Gastrocnemius medialis (tissue), 4 donors: Measurements from ENCODE around the gene ZNF341. TPM values are rescaled to one million over a fixed set of nuclear protein-coding genes. Genes with fewer than 3 reads are reported as not detected.
A peak's percentile ranks its signal among the peaks of the same experiment; 100 is the strongest.
"Not testable (repeated sequence)": the region's sequence is repeated elsewhere in the genome, so short reads cannot be mapped to it uniquely, and the experiment has no call there.

Experiments
- ATAC-seq, 2 donors: fragments of 150-250 bp; one replicate each; pipeline ENCODE4 v1.9.1; 2016
- DNase-seq, 2 donors: peaks; one replicate each; pipeline ENCODE4 v3.0.0-alpha.2; 2019
- H3K27ac ChIP-seq, 4 donors: fragments of 200-600 bp; sonication (generic); 1 replicate in 1 of 4; 2 replicates in 3 of 4; pipeline ENCODE4 v1.5.1; 2016 to 2018; ENCODE audit warnings: mild to moderate bottlenecking in 2 of 4, moderate library complexity in 1 of 4
- H3K27me3 ChIP-seq, 3 donors: fragments of 200-600 bp; sonication (generic) in 2 of 3; 1 replicate in 1 of 3; 2 replicates in 2 of 3; pipeline versions ENCODE4 v1.5.1 to v1.6.0; 2016 to 2019; ENCODE audit warnings: mild to moderate bottlenecking in 1 of 3, moderate library complexity in 1 of 3
- H3K36me3 ChIP-seq, 2 donors: fragments of 200-600 bp; sonication (generic) in 1 of 2; one replicate each; pipeline ENCODE4 v1.5.1; 2017 to 2018
- H3K4me1 ChIP-seq, 2 donors: fragments of 200-600 bp; sonication (generic) in 1 of 2; one replicate each; pipeline ENCODE4 v1.5.1; 2016 to 2017; ENCODE audit warnings: mild to moderate bottlenecking in 2 of 2
- H3K4me3 ChIP-seq, 4 donors: fragments of 200-600 bp; sonication (generic) in 3 of 4; 1 replicate in 1 of 4; 2 replicates in 3 of 4; pipeline ENCODE4 v1.5.1; 2016 to 2019; ENCODE audit warnings: mild to moderate bottlenecking in 2 of 4
- H3K9me3 ChIP-seq, 3 donors: fragments of 200-600 bp; sonication (generic) in 2 of 3; 1 replicate in 1 of 3; 2 replicates in 2 of 3; pipeline ENCODE4 v1.5.1; 2016 to 2019
- POLR2A ChIP-seq, 2 donors: fragments of 450-650 bp; IDR thresholded peaks; one replicate each; pipeline ENCODE4 v1.6.1; 2017; ENCODE audit warnings: antibody characterized with exemption in 2 of 2, mild to moderate bottlenecking in 2 of 2, moderate library complexity in 2 of 2
- in situ Hi-C, 4 donors: fragments of 200-750 bp; cut with MboI; loops; one replicate each; pipeline versions ENCODE4 v1.15.0 to v1.8.0; 2017; ENCODE audit warnings: low sequenced_read_pairs in 4 of 4
- intact Hi-C: fragments of 100-400 bp; cut with DNase I; formaldehyde crosslinking; loops from one replicate; pipeline ENCODE4 v1.15.1; 2023; ENCODE audit warnings: low total_unique reads
- total RNA-seq, 4 donors: library from RNA; depleted of rRNA; stranded (reverse); fragments of >200 nt; gene quantifications; one replicate each; pipeline versions ENCODE4 v1.1.0 to v1.2.3, GENCODE V29; 2016
- TF ChIP-seq, protein P1 (sequence below), 5 experiments: fragments of 450-650 bp in 3 of 5; fragments of 200-600 bp in 2 of 5; sonication (generic) in 2 of 5; IDR thresholded peaks in 4 of 5; conservative IDR thresholded peaks in 1 of 5; 1 replicate in 4 of 5; 2 replicates in 1 of 5; pipeline ENCODE4 v1.5.1; 2016 to 2019; ENCODE audit warnings: antibody characterized with exemption in 5 of 5, mild to moderate bottlenecking in 3 of 5, moderate library complexity in 3 of 5

Gene ZNF341
- total RNA-seq, 4 donors from 2014 or later: 1.8 to 4.6 (median 2.6) TPM

GRCh38 chr20:33791021-33791420 lies 59.2 kb downstream of the ZNF341 start:
- H3K36me3 ChIP-seq: no peaks in the 10 kb centered on the region
- in situ Hi-C loops: no loop called here
- no peak for ATAC-seq
- H3K27me3 ChIP-seq: no peaks in the 10 kb centered on the region
- H3K27ac ChIP-seq: peak overlapping the region in 1 of 4 donors; percentile 65
- intact Hi-C loops: loop anchor here (5.0 kb wide), 2 partner anchors 71 to 276 kb away; no protein-coding TSS in a partner anchor
- no peak for DNase-seq
- H3K4me3 ChIP-seq: no peak overlapping the region
- no peak for TF ChIP-seq POLR2A (IDR thresholded peaks at IDR 0.05)
- TF ChIP-seq, protein P1, sequence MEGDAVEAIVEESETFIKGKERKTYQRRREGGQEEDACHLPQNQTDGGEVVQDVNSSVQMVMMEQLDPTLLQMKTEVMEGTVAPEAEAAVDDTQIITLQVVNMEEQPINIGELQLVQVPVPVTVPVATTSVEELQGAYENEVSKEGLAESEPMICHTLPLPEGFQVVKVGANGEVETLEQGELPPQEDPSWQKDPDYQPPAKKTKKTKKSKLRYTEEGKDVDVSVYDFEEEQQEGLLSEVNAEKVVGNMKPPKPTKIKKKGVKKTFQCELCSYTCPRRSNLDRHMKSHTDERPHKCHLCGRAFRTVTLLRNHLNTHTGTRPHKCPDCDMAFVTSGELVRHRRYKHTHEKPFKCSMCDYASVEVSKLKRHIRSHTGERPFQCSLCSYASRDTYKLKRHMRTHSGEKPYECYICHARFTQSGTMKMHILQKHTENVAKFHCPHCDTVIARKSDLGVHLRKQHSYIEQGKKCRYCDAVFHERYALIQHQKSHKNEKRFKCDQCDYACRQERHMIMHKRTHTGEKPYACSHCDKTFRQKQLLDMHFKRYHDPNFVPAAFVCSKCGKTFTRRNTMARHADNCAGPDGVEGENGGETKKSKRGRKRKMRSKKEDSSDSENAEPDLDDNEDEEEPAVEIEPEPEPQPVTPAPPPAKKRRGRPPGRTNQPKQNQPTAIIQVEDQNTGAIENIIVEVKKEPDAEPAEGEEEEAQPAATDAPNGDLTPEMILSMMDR (IDR thresholded peaks at IDR 0.05 in 4 of 5, conservative IDR thresholded peaks at IDR 0.05 in 1 of 5): no peak
- peaks cover 13 to 29% of the 10 kb centered on the region in 2 donors for H3K4me1 ChIP-seq
- H3K9me3 ChIP-seq: no peaks in the 10 kb centered on the region

DNA sequence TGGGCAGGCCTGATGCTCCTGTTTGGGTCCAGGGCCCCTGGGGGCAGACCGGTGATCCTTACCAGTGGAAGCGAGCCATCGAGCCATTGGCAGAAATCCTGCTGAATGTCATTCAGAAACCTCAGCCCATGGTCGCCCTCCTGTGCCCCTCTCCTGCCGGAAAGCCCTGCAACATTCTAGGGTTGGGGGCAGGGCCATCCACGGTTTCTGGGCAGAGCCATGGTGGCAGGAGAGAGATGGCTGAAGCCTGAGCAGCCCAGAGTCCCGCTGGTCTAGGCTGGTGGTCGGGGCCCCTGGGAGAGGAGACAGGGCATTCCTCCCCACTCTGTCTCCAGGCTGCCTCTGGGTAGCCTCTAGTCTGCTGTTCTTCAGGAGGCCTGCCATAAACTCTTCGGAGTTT lies 59.7 kb downstream of the ZNF341 start:
- H3K27me3 ChIP-seq: no peaks in the 10 kb centered on the region
- no peak for DNase-seq
- H3K27ac ChIP-seq: no peak overlapping the region
- H3K4me1 ChIP-seq: peaks cover 13 to 29% of the 10 kb centered on the region in 2 donors
- TF ChIP-seq, protein P1 (IDR thresholded peaks at IDR 0.05 in 4 of 5, conservative IDR thresholded peaks at IDR 0.05 in 1 of 5): no peak
- no peak for TF ChIP-seq POLR2A (IDR thresholded peaks at IDR 0.05)
- ATAC-seq: no peak
- in situ Hi-C loops: no loop called here
- H3K9me3 ChIP-seq: no peaks in the 10 kb centered on the region
- no peaks in the 10 kb centered on the region for H3K36me3 ChIP-seq
- intact Hi-C loops: loop anchor here (5.0 kb wide), 2 partner anchors 71 to 276 kb away; no protein-coding TSS in a partner anchor
- H3K4me3 ChIP-seq: no peak overlapping the region

DNA sequence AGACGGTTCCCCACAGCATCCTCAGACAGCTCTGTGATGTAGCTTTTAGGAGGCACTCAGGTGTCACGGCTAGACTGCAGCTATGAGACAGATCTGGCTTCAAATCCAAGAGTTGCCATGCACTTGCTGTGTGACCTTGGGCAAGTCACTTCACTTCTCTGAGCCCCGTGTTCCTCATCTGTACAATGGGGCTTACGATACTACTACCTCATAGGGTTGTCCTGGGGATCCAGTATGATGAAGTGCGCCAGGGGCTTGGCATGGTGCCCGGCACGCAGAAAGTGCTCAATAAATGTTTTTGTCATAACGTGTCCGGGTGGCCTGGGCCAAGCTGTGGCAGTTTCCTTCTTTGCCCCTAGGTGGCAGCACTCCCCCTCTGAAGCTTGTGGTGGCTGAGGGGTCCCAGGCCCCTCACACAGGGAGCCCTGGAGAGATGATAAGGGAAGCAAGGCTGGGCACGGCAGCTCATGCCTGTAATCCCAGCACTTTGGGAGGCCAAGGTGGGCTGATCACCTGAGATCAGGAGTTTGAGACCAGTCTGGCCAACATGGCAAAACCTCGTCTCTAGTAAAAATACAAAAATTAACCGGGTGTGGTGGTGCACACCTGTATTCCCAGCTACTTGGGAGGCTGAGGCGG lies 60.3 kb downstream of the ZNF341 start:
- Histone ChIP-seq H3K9me3 (no peaks in the 10 kb centered on the region), H3K4me1 (peaks cover 13 to 29% of the 10 kb centered on the region in 2 donors), H3K4me3 (no peak overlapping the region), H3K27me3 (no peaks in the 10 kb centered on the region), H3K36me3 (no peaks in the 10 kb centered on the region), H3K27ac (peak overlapping the region in 2 of 4 donors; percentile 37 to 59)
- intact Hi-C loops (loop anchor here (2.0 to 5.0 kb wide), 3 partner anchors 70 to 275 kb away; no protein-coding TSS in a partner anchor), in situ Hi-C loops (no loop called here)
- DNase-seq: peak in 1 of 2 donors; percentile 28
- no peak for ATAC-seq
- TF ChIP-seq, protein P1 (IDR thresholded peaks at IDR 0.05 in 4 of 5, conservative IDR thresholded peaks at IDR 0.05 in 1 of 5): peak; percentile 42 to 84 (median 72)
- no peak for TF ChIP-seq POLR2A (IDR thresholded peaks at IDR 0.05)

GRCh38 chr20:33792598-33792989 lies 60.8 kb downstream of the ZNF341 start:
- H3K27ac ChIP-seq: peak overlapping the region; percentile 59 to 76 (median 62)

More at GRCh38 chr20:33792598-33792989, 60.8 kb downstream of the ZNF341 start:
- H3K27me3 ChIP-seq, H3K9me3 ChIP-seq, H3K36me3 ChIP-seq, in situ Hi-C loops, DNase-seq, ATAC-seq: not testable (repeated sequence)
- intact Hi-C loops: loop anchor here (2.0 to 5.0 kb wide), 3 partner anchors 70 to 275 kb away; no protein-coding TSS in a partner anchor
- Histone ChIP-seq H3K4me1 (peaks cover 13 to 29% of the 10 kb centered on the region in 2 donors), H3K4me3 (peak overlapping the region in 1 of 4 donors; percentile 9)
